ENCODE measurements around the gene SCAMP4.

DNA sequence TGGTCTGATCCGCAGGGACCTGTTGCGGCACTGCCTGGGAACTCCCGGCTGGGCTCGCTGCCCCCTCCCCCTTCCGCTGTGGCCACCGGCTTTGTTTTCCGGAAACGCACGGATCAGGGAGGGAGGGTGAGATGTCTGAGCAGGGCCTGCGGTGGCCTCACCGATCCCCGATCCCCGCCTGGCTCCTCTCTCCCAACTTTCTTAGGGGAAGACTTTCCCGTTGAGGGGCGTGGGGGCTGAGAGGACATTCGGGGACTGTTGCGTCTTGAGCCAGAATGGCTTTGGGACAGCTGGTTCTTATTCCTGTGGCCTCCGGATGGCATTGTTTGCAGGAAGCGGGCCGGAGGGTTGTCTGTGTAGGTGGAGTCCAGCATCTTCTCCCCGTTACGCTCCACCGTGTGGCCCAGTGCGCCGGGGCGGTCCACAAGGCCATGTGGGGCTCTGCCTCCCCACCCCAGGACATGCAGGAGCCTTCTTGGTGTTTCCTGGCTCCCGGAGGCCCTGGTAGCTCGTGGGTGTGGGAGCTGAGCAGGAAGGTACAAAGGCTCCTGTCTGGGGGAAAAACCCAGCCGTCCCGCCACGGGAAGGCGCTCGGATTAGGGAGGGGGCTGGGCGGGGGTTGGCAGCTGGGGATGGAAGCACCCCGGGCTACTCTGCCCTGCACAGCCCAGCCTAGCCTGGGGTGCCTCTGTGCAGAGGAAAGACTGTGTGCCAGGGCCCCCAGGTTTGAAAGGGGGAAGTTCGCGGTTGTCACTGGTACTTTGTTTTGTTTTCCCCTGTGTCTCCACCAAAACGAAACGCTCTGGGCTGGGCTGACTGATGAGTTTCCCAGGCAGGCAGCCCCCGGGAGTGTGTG lies 37.1 kb downstream of the SCAMP4 start:
- TF ChIP-seq CTCF (IDR thresholded peaks at IDR 0.05; ENCODE audit: insufficient read depth, low read length), result no peak
- no peak for TF ChIP-seq REST (IDR thresholded peaks at IDR 0.05; ENCODE audit: insufficient replicate concordance, low read depth)
- no peak for TF ChIP-seq SPI1 (IDR thresholded peaks at IDR 0.05; ENCODE audit: borderline replicate concordance, low read depth)
